GM12878 (cell line): ENCODE measurements around the gene GINS2. TPM values are rescaled to one million over a fixed set of nuclear protein-coding genes. Genes with fewer than 3 reads are reported as not detected.

Source experiments
- ATAC-seq: fragments of 200-7000 bp; cut with Tn5 transposase; 3 replicates; pipeline ENCODE4 v1.9.1; 2020; ENCODE audit warnings: mild to moderate bottlenecking, moderate library complexity
- BruUV-seq: library from RNA; stranded (reverse); fragments of 400-500 nt; replicated peaks from 2 replicates; lab custom pipeline; 2021; lab: Mats Ljungman, UMichigan
- CTCF ChIA-PET: fragments of 300-600 bp; sonication (Branson Sonifier 250); formaldehyde crosslinking; extraction: SDS; loops from one replicate; lab custom pipeline; 2021; ENCODE audit warnings: inconsistent platforms; lab: Yijun Ruan, JAX
- POLR2A ChIA-PET: fragments of 350-600 bp; formaldehyde crosslinking; extraction: SDS; loops from one replicate; lab custom pipeline; 2021; ENCODE audit warnings: inconsistent platforms; lab: Charles Lee
- RAD21 ChIA-PET: fragments of 300-600 bp; sonication (Branson Sonifier 250); formaldehyde crosslinking; loops from one replicate; lab custom pipeline; 2023; ENCODE audit warnings: antibody characterized with exemption; ENCODE audit not compliant: unreplicated experiment; lab: Charles Lee
- SMC1A ChIA-PET: fragments of 300-600 bp; sonication (Branson Sonifier 250); formaldehyde crosslinking; loops from one replicate; lab custom pipeline; 2023; ENCODE audit not compliant: unreplicated experiment, uncharacterized antibody; lab: Charles Lee
- DNase-seq: peaks from one replicate; pipeline ENCODE4 v3.0.0-alpha.2; 2011; ENCODE audit warnings: low read depth, low spot score
- FAIRE-seq: peaks from 3 replicates; lab custom pipeline; 2011; peaks lifted over from hg19 to GRCh38; lab: Jason Lieb, UNC
- H2AFZ ChIP-seq: 2 replicates; pipeline ENCODE4 v1.6.0; 2011; ENCODE audit warnings: low read depth, low read length, control low read depth; ENCODE audit not compliant: control insufficient read depth
- H3K27ac ChIP-seq: 2 replicates; pipeline ENCODE4 v1.5.1; 2011; ENCODE audit warnings: control low read depth; ENCODE audit not compliant: control insufficient read depth, insufficient read depth
- H3K27me3 ChIP-seq, 2 experiments: replicated peaks in 1 of 2; 2 replicates each; pipeline versions ENCODE4 v1.6.0 to v1.6.1; 2011; ENCODE audit warnings: low read length in 1 of 2; ENCODE audit not compliant: control insufficient read depth in 2 of 2, insufficient read depth in 2 of 2
- H3K36me3 ChIP-seq, 2 experiments: 2 replicates each; pipeline ENCODE4 v1.5.1; 2011; ENCODE audit warnings: low read length in 1 of 2; ENCODE audit not compliant: control insufficient read depth in 2 of 2, insufficient read depth in 2 of 2
- H3K4me1 ChIP-seq: 2 replicates; pipeline ENCODE4 v1.6.1; 2011; ENCODE audit warnings: mild to moderate bottlenecking, low read length, moderate library complexity, mixed read lengths; ENCODE audit not compliant: control insufficient read depth, insufficient read depth
- H3K4me2 ChIP-seq: 2 replicates; pipeline ENCODE4 v1.6.0; 2011; ENCODE audit warnings: control low read depth; ENCODE audit not compliant: control insufficient read depth, insufficient read depth
- H3K4me3 ChIP-seq: fragments of 200-600 bp; sonication (generic); 2 replicates; pipeline ENCODE4 v1.5.1; 2016
- H3K79me2 ChIP-seq: 2 replicates; pipeline ENCODE4 v1.6.0; 2011; ENCODE audit warnings: low read length; ENCODE audit not compliant: control insufficient read depth, insufficient read depth
- H3K9ac ChIP-seq: 2 replicates; pipeline ENCODE4 v1.8.0; 2011; ENCODE audit warnings: low read length, control low read depth, mixed read lengths; ENCODE audit not compliant: control insufficient read depth, insufficient read depth
- H3K9me3 ChIP-seq: replicated peaks from 3 replicates; pipeline ENCODE4 v1.5.1; 2011; ENCODE audit warnings: mild to moderate bottlenecking, low read length; ENCODE audit not compliant: control insufficient read depth, insufficient read depth
- H4K20me1 ChIP-seq: 2 replicates; pipeline ENCODE4 v1.6.0; 2011; ENCODE audit not compliant: control insufficient read depth, insufficient read depth
- CBFB ChIP-seq: IDR thresholded peaks from 2 replicates; pipeline ENCODE4 v1.6.1; 2016; ENCODE audit warnings: antibody characterized with exemption, low read depth
- CREB1 ChIP-seq: IDR thresholded peaks from 2 replicates; pipeline ENCODE4 v1.6.1; 2012; ENCODE audit warnings: low read depth, mild to moderate bottlenecking, inconsistent platforms
- GABPA ChIP-seq: IDR thresholded peaks from 2 replicates; pipeline ENCODE4 v1.6.1; 2014; ENCODE audit warnings: antibody characterized with exemption, low read depth, mild to moderate bottlenecking, inconsistent platforms
- HDAC2 ChIP-seq: fragments of 200-600 bp; sonication (generic); IDR thresholded peaks from 2 replicates; pipeline ENCODE4 v1.6.1; 2017
- IRF4 ChIP-seq: IDR thresholded peaks from 2 replicates; pipeline ENCODE4 v1.6.1; 2011; ENCODE audit warnings: low read depth, low read length
- MYC ChIP-seq: IDR thresholded peaks from 2 replicates; pipeline ENCODE4 v1.6.1; 2011; ENCODE audit warnings: mild to moderate bottlenecking, low read length, moderate library complexity, inconsistent platforms; ENCODE audit not compliant: insufficient read depth, insufficient replicate concordance, insufficient read length, severe bottlenecking
- NFYB ChIP-seq: IDR thresholded peaks from 2 replicates; pipeline ENCODE4 v1.6.1; 2011; ENCODE audit warnings: low read depth, mild to moderate bottlenecking, low read length, improper control_type of control experiment, moderate library complexity; ENCODE audit not compliant: insufficient read depth
- PKNOX1 ChIP-seq: fragments of 450-650 bp; IDR thresholded peaks from 2 replicates; pipeline ENCODE4 v1.6.1; 2016; ENCODE audit warnings: mild to moderate bottlenecking
- POU2F2 ChIP-seq: IDR thresholded peaks from 3 replicates; pipeline ENCODE4 v1.6.1; 2011; ENCODE audit warnings: low read depth, mild to moderate bottlenecking, low read length, borderline replicate concordance
- RCOR1 ChIP-seq: conservative IDR thresholded peaks from 2 replicates; pipeline ENCODE4 v1.6.1; 2012; ENCODE audit warnings: low read depth, low read length, improper control_type of control experiment
- RUNX3 ChIP-seq: IDR thresholded peaks from 2 replicates; pipeline ENCODE4 v1.6.1; 2012; ENCODE audit warnings: low read length, inconsistent platforms
- SMAD1 ChIP-seq: fragments of 450-650 bp; IDR thresholded peaks from 2 replicates; pipeline ENCODE4 v1.6.1; 2018; ENCODE audit warnings: mild to moderate bottlenecking, low read depth; ENCODE audit not compliant: partially characterized antibody
- STAT3 ChIP-seq: IDR thresholded peaks from 2 replicates; pipeline ENCODE4 v1.6.1; 2011; ENCODE audit warnings: low read depth, low read length, improper control_type of control experiment
- SUZ12 ChIP-seq: fragments of 200-600 bp; sonication (generic); IDR thresholded peaks from one replicate; pipeline ENCODE4 v1.6.1; 2018; ENCODE audit warnings: antibody characterized with exemption, mild to moderate bottlenecking; ENCODE audit not compliant: unreplicated experiment
- ZBTB4 ChIP-seq: fragments of 450-650 bp; formaldehyde crosslinking; IDR thresholded peaks from 2 replicates; pipeline ENCODE4 v1.4.0; 2022; ENCODE audit warnings: mild to moderate bottlenecking, moderate library complexity
- ZNF384 ChIP-seq: IDR thresholded peaks from 2 replicates; pipeline ENCODE4 v1.6.1; 2012; ENCODE audit warnings: low read depth, mild to moderate bottlenecking, low read length, improper control_type of control experiment, borderline replicate concordance
- WGBS: methylation state at CpG from one replicate; pipeline ENCODE4 v1.1.6; 2016; ENCODE audit warnings: low lambda C conversion rate; ENCODE audit not compliant: insufficient replicate concordance, insufficient coverage; ENCODE audit errors: missing lambda C conversion rate; 5-methylcytosine and 5-hydroxymethylcytosine counted together
- in situ Hi-C: fragments of 300-500 bp; cut with MboI; formaldehyde crosslinking; loops from 9 replicates; pipeline ENCODE4 v1.14.3; 2018; ENCODE audit warnings: mixed read lengths
- intact Hi-C: fragments of 100-400 bp; cut with micrococcal nuclease; formaldehyde crosslinking; loops from one replicate; pipeline ENCODE4 v1.14.2; 2022; ENCODE audit not compliant: unreplicated experiment
- polyA plus RNA-seq, 11 experiments: library from polyadenylated mRNA; depleted of rRNA in 4 of 11; unstranded in 6 of 11; stranded (reverse) in 5 of 11; fragments of >200 nt; fragmentation: Nextera tagmentation in 4 of 11; fragmentation: Illumina TruSeq in 1 of 11; extraction: Ambion mirVana in 4 of 11; extraction: Trizol in 1 of 11; gene quantifications; 1 replicate in 1 of 11; 2 replicates in 10 of 11; pipeline versions ENCODE4 v1.2.1 to v1.2.3, GENCODE V29; 2011 to 2016; ENCODE audit warnings: inconsistent platforms in 2 of 11, missing spikeins in 2 of 11, low read depth in 1 of 11
- total RNA-seq, 4 experiments: library from RNA; depleted of rRNA in 3 of 4; stranded (reverse); fragments of >200 nt in 3 of 4; fragmentation: Illumina TruSeq in 1 of 4; extraction: Trizol in 1 of 4; gene quantifications; 2 replicates each; pipeline versions ENCODE4 v1.2.1 to v1.2.3, GENCODE V29; 2013 to 2021

The GINS2 gene
- total and polyA plus RNA-seq, 10 of the 15 experiments (the other 5 are each of a cell fraction or from before 2014, with no cell fraction given) = 42.7 to 90.8 (median 57.0) TPM

GRCh38 chr16:85638695-85639409, 49.9 kb downstream of the GINS2 start (continued):
- TF ChIP-seq NFYB = no peak

- ChIA-PET SMC1A (no interaction called here), RAD21 (no interaction called here), CTCF (no interaction called here), POLR2A (no interaction called here)
- Histone ChIP-seq H3K27ac (no peak overlapping the region), H4K20me1 (no peaks in the 10 kb centered on the region; the same call in 1 of the 2 replicates), H3K27me3 (no peaks in the 10 kb centered on the region), H3K79me2 (no peaks in the 10 kb centered on the region; the same call in none of the 2 replicates), H3K9ac (no peak overlapping the region), H3K9me3 (no peaks in the 10 kb centered on the region), H3K4me3 (no peak overlapping the region), H2AFZ (no peak overlapping the region), H3K36me3 (peaks cover 0 to 39% of the 10 kb centered on the region in 2 experiments; a peak in 3 of 4 replicates), H3K4me2 (no peak overlapping the region), H3K4me1 (no peaks in the 10 kb centered on the region)
- 88% methylated on average over 37 of the region's 37 CpGs for WGBS
- DNase-seq (no peak), ATAC-seq (no peak), FAIRE-seq (no peak)
- intact Hi-C loops (no loop called here), in situ Hi-C loops (no loop called here)
- no TSS peak for BruUV-seq
- TF ChIP-seq POU2F2 (no peak), RCOR1 (no peak), IRF4 (no peak), HDAC2 (no peak), STAT3 (no peak), RUNX3 (no peak), CBFB (no peak), MYC (no peak), ZBTB4 (CRISPR knock-in tag) (no peak), SUZ12 (no peak), PKNOX1 (no peak), ZNF384 (no peak), GABPA (no peak), SMAD1 (no peak), CREB1 (no peak)
Observed at GRCh38 chr16:85637808-85638647, 50.7 kb downstream of the GINS2 start.
